ENCODE results near the gene CMTM2. TPM values are rescaled to one million over a fixed set of nuclear protein-coding genes. Genes with fewer than 3 reads are reported as not detected.

The CMTM2 gene
- polyA plus RNA-seq, 1 donor from 2014 or later = 0.25 TPM

- no peaks in the 10 kb centered on the region for H3K36me3 ChIP-seq (ENCODE audit: insufficient read depth, low read length)
- H3F3A ChIP-seq (ENCODE audit: insufficient read depth, low read length, poor library complexity, severe bottlenecking) = no peaks in the 10 kb centered on the region
- no peaks in the 10 kb centered on the region for H4K20me1 ChIP-seq (ENCODE audit: insufficient read depth)
- H3K27me3 ChIP-seq (ENCODE audit: insufficient read depth, low read depth, low read length) = no peaks in the 10 kb centered on the region
- no peak overlapping the region for H3K4me3 ChIP-seq (ENCODE audit: low read length)
- TF ChIP-seq SMC3 (conservative IDR thresholded peaks at IDR 0.05; ENCODE audit: poor library complexity) (no peak), MXI1 (conservative IDR thresholded peaks at IDR 0.05; ENCODE audit: poor library complexity, severe bottlenecking) (no peak), POLR2AphosphoS5 (IDR thresholded peaks at IDR 0.05) (no peak), EP300 (conservative IDR thresholded peaks at IDR 0.05; ENCODE audit: poor library complexity, severe bottlenecking) (no peak), RAD21 (conservative IDR thresholded peaks at IDR 0.05) (no peak), TAF1 (IDR thresholded peaks at IDR 0.05; ENCODE audit: low read depth) (no peak), EZH2 (IDR thresholded peaks at IDR 0.05; ENCODE audit: borderline replicate concordance, insufficient read depth, low read length, poor library complexity, severe bottlenecking) (no peak)
- TF ChIP-seq, protein P1, sequence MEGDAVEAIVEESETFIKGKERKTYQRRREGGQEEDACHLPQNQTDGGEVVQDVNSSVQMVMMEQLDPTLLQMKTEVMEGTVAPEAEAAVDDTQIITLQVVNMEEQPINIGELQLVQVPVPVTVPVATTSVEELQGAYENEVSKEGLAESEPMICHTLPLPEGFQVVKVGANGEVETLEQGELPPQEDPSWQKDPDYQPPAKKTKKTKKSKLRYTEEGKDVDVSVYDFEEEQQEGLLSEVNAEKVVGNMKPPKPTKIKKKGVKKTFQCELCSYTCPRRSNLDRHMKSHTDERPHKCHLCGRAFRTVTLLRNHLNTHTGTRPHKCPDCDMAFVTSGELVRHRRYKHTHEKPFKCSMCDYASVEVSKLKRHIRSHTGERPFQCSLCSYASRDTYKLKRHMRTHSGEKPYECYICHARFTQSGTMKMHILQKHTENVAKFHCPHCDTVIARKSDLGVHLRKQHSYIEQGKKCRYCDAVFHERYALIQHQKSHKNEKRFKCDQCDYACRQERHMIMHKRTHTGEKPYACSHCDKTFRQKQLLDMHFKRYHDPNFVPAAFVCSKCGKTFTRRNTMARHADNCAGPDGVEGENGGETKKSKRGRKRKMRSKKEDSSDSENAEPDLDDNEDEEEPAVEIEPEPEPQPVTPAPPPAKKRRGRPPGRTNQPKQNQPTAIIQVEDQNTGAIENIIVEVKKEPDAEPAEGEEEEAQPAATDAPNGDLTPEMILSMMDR (IDR thresholded peaks at IDR 0.05; ENCODE audit: poor library complexity, severe bottlenecking) = no peak
- TF ChIP-seq, protein P2, sequence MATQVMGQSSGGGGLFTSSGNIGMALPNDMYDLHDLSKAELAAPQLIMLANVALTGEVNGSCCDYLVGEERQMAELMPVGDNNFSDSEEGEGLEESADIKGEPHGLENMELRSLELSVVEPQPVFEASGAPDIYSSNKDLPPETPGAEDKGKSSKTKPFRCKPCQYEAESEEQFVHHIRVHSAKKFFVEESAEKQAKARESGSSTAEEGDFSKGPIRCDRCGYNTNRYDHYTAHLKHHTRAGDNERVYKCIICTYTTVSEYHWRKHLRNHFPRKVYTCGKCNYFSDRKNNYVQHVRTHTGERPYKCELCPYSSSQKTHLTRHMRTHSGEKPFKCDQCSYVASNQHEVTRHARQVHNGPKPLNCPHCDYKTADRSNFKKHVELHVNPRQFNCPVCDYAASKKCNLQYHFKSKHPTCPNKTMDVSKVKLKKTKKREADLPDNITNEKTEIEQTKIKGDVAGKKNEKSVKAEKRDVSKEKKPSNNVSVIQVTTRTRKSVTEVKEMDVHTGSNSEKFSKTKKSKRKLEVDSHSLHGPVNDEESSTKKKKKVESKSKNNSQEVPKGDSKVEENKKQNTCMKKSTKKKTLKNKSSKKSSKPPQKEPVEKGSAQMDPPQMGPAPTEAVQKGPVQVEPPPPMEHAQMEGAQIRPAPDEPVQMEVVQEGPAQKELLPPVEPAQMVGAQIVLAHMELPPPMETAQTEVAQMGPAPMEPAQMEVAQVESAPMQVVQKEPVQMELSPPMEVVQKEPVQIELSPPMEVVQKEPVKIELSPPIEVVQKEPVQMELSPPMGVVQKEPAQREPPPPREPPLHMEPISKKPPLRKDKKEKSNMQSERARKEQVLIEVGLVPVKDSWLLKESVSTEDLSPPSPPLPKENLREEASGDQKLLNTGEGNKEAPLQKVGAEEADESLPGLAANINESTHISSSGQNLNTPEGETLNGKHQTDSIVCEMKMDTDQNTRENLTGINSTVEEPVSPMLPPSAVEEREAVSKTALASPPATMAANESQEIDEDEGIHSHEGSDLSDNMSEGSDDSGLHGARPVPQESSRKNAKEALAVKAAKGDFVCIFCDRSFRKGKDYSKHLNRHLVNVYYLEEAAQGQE (IDR thresholded peaks at IDR 0.05; ENCODE audit: borderline replicate concordance) = no peak
- H3K9ac ChIP-seq (ENCODE audit: low read length) = no peak overlapping the region
- no peaks in the 10 kb centered on the region for H3K9me2 ChIP-seq (ENCODE audit: insufficient read depth, low read length)
- no peak overlapping the region for H3K27ac ChIP-seq (ENCODE audit: low read length)
- H3K9me3 ChIP-seq (ENCODE audit: low read length) = no peaks in the 10 kb centered on the region
- no peak overlapping the region for H3K4me2 ChIP-seq (ENCODE audit: low read length)
- H2AFZ ChIP-seq (ENCODE audit: low read depth, low read length) = no peak overlapping the region
- no peaks in the 10 kb centered on the region for H3K79me2 ChIP-seq (replicated peaks; ENCODE audit: insufficient read depth, low read length)
Observed at GRCh38 chr16:66568355-66568754, 10.9 kb upstream of the CMTM2 start.

GRCh38 chr16:66569131-66569530 lies 10.1 kb upstream of the CMTM2 start:
- no peaks in the 10 kb centered on the region for H3K79me2 ChIP-seq (replicated peaks; ENCODE audit: insufficient read depth, low read length)
- no peaks in the 10 kb centered on the region for H4K20me1 ChIP-seq (ENCODE audit: insufficient read depth)
- no peak overlapping the region for H3K4me3 ChIP-seq (ENCODE audit: low read length)
- TF ChIP-seq, protein P1 (IDR thresholded peaks at IDR 0.05; ENCODE audit: poor library complexity, severe bottlenecking) = no peak
- TF ChIP-seq, protein P2 (IDR thresholded peaks at IDR 0.05; ENCODE audit: borderline replicate concordance) = no peak
- TF ChIP-seq SMC3 (conservative IDR thresholded peaks at IDR 0.05; ENCODE audit: poor library complexity) (no peak), RAD21 (conservative IDR thresholded peaks at IDR 0.05) (no peak), TAF1 (IDR thresholded peaks at IDR 0.05; ENCODE audit: low read depth) (no peak), MXI1 (conservative IDR thresholded peaks at IDR 0.05; ENCODE audit: poor library complexity, severe bottlenecking) (no peak), EZH2 (IDR thresholded peaks at IDR 0.05; ENCODE audit: borderline replicate concordance, insufficient read depth, low read length, poor library complexity, severe bottlenecking) (no peak), EP300 (conservative IDR thresholded peaks at IDR 0.05; ENCODE audit: poor library complexity, severe bottlenecking) (no peak), POLR2AphosphoS5 (IDR thresholded peaks at IDR 0.05) (no peak)
- H3K36me3 ChIP-seq (ENCODE audit: insufficient read depth, low read length) = no peaks in the 10 kb centered on the region
- no peaks in the 10 kb centered on the region for H3K27me3 ChIP-seq (ENCODE audit: insufficient read depth, low read depth, low read length)
- no peaks in the 10 kb centered on the region for H3K9me2 ChIP-seq (ENCODE audit: insufficient read depth, low read length)
- no peak overlapping the region for H3K9ac ChIP-seq (ENCODE audit: low read length)
- no peak overlapping the region for H2AFZ ChIP-seq (ENCODE audit: low read depth, low read length)
- no peaks in the 10 kb centered on the region for H3F3A ChIP-seq (ENCODE audit: insufficient read depth, low read length, poor library complexity, severe bottlenecking)
- H3K9me3 ChIP-seq (ENCODE audit: low read length) = no peaks in the 10 kb centered on the region
- H3K27ac ChIP-seq (ENCODE audit: low read length) = no peak overlapping the region
- H3K4me2 ChIP-seq (ENCODE audit: low read length) = no peak overlapping the region
